Stimulated activated CD4-positive, alpha-beta T cell treated with anti-CD3 and anti-CD28 coated beads, Interleukin-2, amount 100 ng/mL, for 48 hours (primary cell): Measurements from ENCODE around the gene CBX5.
"Not testable (repeated sequence)": the region's sequence is repeated elsewhere in the genome, so short reads cannot be mapped to it uniquely, and the experiment has no call there.

ENCODE experiments used
- DNase-seq, 2 donors: peaks; one replicate each; pipeline ENCODE4 v3.0.0-alpha.2; 2020

The CBX5 gene

GRCh38 chr12:54195737-54196347 is 84.1 kb downstream of the CBX5 start:
- DNase-seq, result no peak

- DNase-seq, result no peak
These were observed 84.7 kb downstream of the CBX5 start for GRCh38 chr12:54195080-54195736.

GRCh38 chr12:54194611-54195010 is 85.3 kb downstream of the CBX5 start:
- not testable (repeated sequence) for DNase-seq

- DNase-seq, result no peak
These were observed 86.5 kb downstream of the CBX5 start for GRCh38 chr12:54193434-54193833.

GRCh38 chr12:54191550-54192022 is 88.3 kb downstream of the CBX5 start:
- DNase-seq, result peak; percentile 74 to 77

GRCh38 chr12:54191126-54191525 is 88.8 kb downstream of the CBX5 start:
- no peak for DNase-seq

- DNase-seq, result no peak
These were observed 90.8 kb downstream of the CBX5 start for GRCh38 chr12:54189198-54189539.

- no peak for DNase-seq
These were observed 92.8 kb downstream of the CBX5 start for GRCh38 chr12:54187075-54187474.

GRCh38 chr12:54185919-54186318 is 94.0 kb downstream of the CBX5 start:
- no peak for DNase-seq

GRCh38 chr12:54185297-54185696 is 94.6 kb downstream of the CBX5 start:
- DNase-seq, result not testable (repeated sequence)

- no peak for DNase-seq
These were observed 95.7 kb downstream of the CBX5 start for GRCh38 chr12:54184024-54184805.

- no peak for DNase-seq
These were observed 96.9 kb downstream of the CBX5 start for GRCh38 chr12:54182981-54183380.

- no peak for DNase-seq
These were observed 97.8 kb downstream of the CBX5 start for GRCh38 chr12:54182086-54182485.
